Bronchial epithelial cell (primary cell): ENCODE data around the gene SHBG. TPM values are rescaled to one million over a fixed set of nuclear protein-coding genes. Genes with fewer than 3 reads are reported as not detected.
"Not testable (repeated sequence)": the region's sequence is repeated elsewhere in the genome, so short reads cannot be mapped to it uniquely, and the experiment has no call there.

Experiments
- DNase-seq: peaks from one replicate; pipeline ENCODE4 v3.0.0-alpha.2; 2010; ENCODE audit warnings: low read depth
- FAIRE-seq: peaks from 2 replicates; lab custom pipeline; 2011; peaks lifted over from hg19 to GRCh38; lab: Jason Lieb, UNC
- H3K27me3 ChIP-seq: 2 replicates; pipeline ENCODE4 v1.5.1; 2011; ENCODE audit warnings: low read length; ENCODE audit not compliant: control insufficient read depth, insufficient read depth
- H3K36me3 ChIP-seq: 2 replicates; pipeline ENCODE4 v1.5.1; 2011; ENCODE audit warnings: low read length; ENCODE audit not compliant: control insufficient read depth, insufficient read depth
- H3K4me3 ChIP-seq: 2 replicates; pipeline ENCODE4 v1.5.1; 2011; ENCODE audit warnings: mild to moderate bottlenecking, low read depth, low read length, control low read depth
- total RNA-seq: library from RNA; depleted of rRNA; stranded (reverse); fragments of >200 nt; gene quantifications from 2 replicates; pipeline ENCODE4 v1.2.1, GENCODE V29; 2014
- TF ChIP-seq, protein P1 (sequence below): IDR thresholded peaks from 2 replicates; pipeline ENCODE4 v1.5.1; 2011; ENCODE audit warnings: mild to moderate bottlenecking, moderate library complexity, low read length, control low read depth, inconsistent platforms; ENCODE audit not compliant: insufficient read depth, severe bottlenecking

Gene SHBG
- total RNA-seq, 1 donor from 2014 or later = not detected

DNA sequence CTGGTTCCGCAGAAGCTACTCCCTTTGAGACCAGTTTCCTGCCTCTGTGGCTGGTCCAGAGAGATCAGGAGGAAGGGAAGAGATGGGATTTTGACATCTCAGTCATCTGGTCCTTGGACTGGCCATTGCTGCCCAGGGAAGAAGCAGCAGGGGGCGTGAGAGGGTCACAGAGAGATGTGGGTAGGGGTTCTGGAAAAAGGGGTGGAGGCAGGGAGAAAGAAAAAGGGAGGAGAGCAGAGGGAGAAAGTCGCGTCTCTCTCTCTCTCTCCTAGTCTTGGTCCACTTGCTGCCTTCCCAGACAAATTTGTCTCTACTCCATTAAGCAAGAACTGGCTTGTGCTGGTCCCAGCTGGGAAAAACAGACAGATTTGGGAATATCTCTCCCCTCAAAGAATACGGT is 4.4 kb downstream of the SHBG start:
- TF ChIP-seq, protein P1, sequence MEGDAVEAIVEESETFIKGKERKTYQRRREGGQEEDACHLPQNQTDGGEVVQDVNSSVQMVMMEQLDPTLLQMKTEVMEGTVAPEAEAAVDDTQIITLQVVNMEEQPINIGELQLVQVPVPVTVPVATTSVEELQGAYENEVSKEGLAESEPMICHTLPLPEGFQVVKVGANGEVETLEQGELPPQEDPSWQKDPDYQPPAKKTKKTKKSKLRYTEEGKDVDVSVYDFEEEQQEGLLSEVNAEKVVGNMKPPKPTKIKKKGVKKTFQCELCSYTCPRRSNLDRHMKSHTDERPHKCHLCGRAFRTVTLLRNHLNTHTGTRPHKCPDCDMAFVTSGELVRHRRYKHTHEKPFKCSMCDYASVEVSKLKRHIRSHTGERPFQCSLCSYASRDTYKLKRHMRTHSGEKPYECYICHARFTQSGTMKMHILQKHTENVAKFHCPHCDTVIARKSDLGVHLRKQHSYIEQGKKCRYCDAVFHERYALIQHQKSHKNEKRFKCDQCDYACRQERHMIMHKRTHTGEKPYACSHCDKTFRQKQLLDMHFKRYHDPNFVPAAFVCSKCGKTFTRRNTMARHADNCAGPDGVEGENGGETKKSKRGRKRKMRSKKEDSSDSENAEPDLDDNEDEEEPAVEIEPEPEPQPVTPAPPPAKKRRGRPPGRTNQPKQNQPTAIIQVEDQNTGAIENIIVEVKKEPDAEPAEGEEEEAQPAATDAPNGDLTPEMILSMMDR = peak; percentile 43
- no peak for DNase-seq
- H3K4me3 ChIP-seq = no peak overlapping the region
- H3K27me3 ChIP-seq = no peaks in the 10 kb centered on the region
- FAIRE-seq = no peak
- H3K36me3 ChIP-seq = no peaks in the 10 kb centered on the region

DNA sequence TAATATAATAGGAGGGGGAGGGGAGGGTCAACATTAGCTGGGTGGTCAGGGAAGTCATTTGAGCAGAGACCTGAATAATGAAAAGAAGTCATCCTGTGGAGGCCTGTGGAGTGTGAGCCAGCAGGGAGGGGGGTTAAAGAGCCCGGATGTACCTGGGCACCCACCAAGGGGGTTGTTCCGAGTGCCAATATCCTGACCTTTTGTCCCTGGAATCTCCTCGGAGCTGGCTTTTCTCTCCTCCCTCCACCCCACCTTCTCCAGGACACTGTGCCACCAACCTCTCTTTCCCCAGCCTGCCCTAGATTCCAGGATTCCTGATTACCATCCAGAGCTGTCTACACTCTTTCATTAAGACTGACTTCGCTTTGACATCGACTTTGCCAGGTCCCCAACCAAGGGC is 6.2 kb downstream of the SHBG start:
- no peak for DNase-seq
- TF ChIP-seq, protein P1 = no peak

DNA sequence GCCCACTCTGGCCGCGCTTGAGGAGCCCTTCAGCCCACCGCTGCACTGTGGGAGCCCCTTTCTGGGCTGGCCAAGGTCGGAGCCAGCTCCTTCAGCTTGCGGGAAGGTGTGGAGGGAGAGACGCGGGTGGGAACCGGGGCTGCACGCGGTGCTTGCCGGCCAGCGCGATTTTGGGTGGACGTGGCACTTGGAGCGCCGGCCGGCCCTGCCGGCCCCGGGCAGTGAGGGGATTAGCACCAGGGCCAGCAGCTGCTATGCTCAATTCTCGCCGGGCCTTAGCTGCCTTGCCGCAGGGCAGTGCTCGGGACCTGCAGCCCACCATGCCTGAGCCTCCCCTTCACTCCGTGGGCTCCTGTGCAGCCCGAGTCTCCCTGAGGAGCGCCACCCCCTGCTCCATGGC is 10.8 kb downstream of the SHBG start:
- H3K36me3 ChIP-seq = no peaks in the 10 kb centered on the region
- no peak overlapping the region for H3K4me3 ChIP-seq
- TF ChIP-seq, protein P1 = no peak
- no peak for DNase-seq
- no peaks in the 10 kb centered on the region for H3K27me3 ChIP-seq
- FAIRE-seq = no peak

More for the DNA sequence above, 6.2 kb downstream of the SHBG start:
- no peak overlapping the region for H3K4me3 ChIP-seq
- H3K27me3 ChIP-seq = no peaks in the 10 kb centered on the region
- FAIRE-seq = no peak
- H3K36me3 ChIP-seq = no peaks in the 10 kb centered on the region

DNA sequence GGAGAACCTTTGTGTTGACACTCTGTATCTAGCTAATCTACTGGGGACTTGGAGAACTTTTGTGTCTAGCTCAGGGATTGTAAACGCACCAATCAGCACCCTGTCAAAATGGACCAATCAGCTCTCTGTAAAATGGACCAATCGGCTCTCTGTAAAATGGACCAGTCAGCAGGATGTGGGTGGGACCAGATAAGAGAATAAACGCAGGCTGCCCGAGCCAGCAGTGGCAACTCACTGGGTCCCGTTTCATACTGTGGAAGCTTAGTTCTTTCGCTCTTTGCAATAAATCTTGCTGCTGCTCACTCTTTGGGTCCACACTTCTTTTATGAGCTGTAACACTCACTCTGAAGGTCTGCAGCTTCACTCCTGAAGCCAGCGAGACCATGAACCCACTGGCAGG is 11.7 kb downstream of the SHBG start:
- H3K4me3 ChIP-seq, H3K27me3 ChIP-seq, DNase-seq, FAIRE-seq, H3K36me3 ChIP-seq: not testable (repeated sequence)

DNA sequence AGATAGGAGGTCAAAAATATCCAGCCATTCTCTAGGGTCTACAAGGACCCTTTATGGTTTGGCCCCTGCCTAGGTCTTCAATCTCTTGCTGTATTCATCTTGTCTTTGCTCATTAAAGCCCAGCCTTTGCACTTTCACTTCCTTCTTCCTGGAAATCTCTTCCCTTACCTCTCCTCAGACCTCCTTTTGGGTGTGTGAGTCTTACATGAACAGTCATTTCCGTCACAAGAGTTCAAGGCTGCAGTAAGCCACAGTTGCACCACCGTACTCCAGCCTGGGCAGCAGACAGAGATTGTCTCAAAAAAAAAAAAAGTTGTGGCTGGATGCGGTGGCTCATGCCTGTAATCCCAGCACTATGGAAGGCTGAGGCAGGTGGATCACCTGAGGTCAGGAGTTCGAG is 14.8 kb downstream of the SHBG start:
- TF ChIP-seq, protein P1 = no peak
- Histone ChIP-seq H3K36me3 (no peaks in the 10 kb centered on the region), H3K4me3 (no peak overlapping the region), H3K27me3 (peaks cover 2% of the 10 kb centered on the region)
- no peak for FAIRE-seq
- DNase-seq = no peak

DNA sequence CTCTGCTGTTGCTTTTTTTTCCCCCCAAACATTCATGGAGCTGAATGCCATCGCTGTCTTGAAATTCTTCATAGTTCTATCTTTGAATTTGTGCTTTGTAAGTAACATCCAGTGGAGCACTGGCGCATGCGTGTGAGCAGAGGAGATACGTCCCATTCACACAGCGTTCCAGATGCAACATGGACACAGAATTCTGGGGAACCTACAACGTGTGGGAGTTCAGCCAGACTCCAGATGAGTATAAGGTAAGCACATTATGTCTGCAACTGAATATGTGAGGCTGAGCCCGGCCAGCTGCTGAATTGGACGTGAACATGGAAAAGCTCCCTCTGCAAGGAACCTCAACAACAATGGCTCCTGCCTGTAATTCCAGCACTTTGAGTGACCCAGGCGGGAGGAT is 16.5 kb downstream of the SHBG start:
- TF ChIP-seq, protein P1 = no peak
- peaks cover 13% of the 10 kb centered on the region for H3K27me3 ChIP-seq
- H3K4me3 ChIP-seq = no peak overlapping the region
- FAIRE-seq = no peak
- no peaks in the 10 kb centered on the region for H3K36me3 ChIP-seq
- no peak for DNase-seq
